ENCODE data around the gene CCDC6.

- TF ChIP-seq CTCF (IDR thresholded peaks at IDR 0.05; ENCODE audit: poor library complexity) (no peak), EZH2phosphoT487 (IDR thresholded peaks at IDR 0.05; ENCODE audit: low read depth, severe bottlenecking, unreplicated experiment) (no peak)
Observed at GRCh38 chr10:59926086-59926485, 19.7 kb upstream of the CCDC6 start.
